Fibroblast of mammary gland (primary cell): ENCODE results near the gene ITGB1.
A peak's percentile ranks its signal among the peaks of the same experiment; 100 is the strongest.
"Not testable (repeated sequence)": the region's sequence is repeated elsewhere in the genome, so short reads cannot be mapped to it uniquely, and the experiment has no call there.

Experiments
- DNase-seq: peaks from one replicate; pipeline ENCODE4 v3.0.0-alpha.2; 2010; ENCODE audit warnings: low read depth
- H3K4me3 ChIP-seq: 2 replicates; pipeline ENCODE4 v1.5.1; 2011; ENCODE audit warnings: low read depth, mild to moderate bottlenecking, low read length, moderate library complexity; ENCODE audit not compliant: control insufficient read depth
- CTCF ChIP-seq: conservative IDR thresholded peaks from 2 replicates; pipeline ENCODE4 v1.5.1; 2011; ENCODE audit warnings: low read depth, low read length, inconsistent platforms; ENCODE audit not compliant: control insufficient read depth, insufficient read depth

The ITGB1 gene

GRCh38 chr10:32984003-32984600 lies 26.1 kb upstream of the ITGB1 start:
- no peak for TF ChIP-seq CTCF
- DNase-seq, result no peak
- no peak overlapping the region for H3K4me3 ChIP-seq

- H3K4me3 ChIP-seq, result peak overlapping the region; percentile 20
- peak; percentile 97 for DNase-seq
- no peak for TF ChIP-seq CTCF
Observed at GRCh38 chr10:32982911-32983909, 25.2 kb upstream of the ITGB1 start.

DNA sequence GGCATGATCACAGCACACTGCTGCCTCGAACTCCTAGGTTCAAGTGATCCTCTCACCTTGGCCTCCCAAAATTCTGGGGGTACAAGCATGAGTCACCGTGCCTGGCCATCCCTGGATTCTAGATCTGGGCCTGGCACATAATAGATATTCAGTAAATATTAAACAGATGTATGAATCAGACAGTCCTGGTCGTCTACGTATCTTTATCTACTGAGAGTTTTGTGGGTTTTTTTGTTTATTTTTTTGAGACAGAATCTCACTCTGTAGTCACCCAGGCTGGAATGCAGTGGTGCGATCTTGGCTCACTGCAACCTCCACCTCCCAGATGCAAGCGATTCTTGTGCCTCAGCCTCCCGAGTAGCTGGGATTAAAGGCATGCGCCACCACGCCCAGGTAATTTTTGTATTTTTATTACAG lies 24.3 kb upstream of the ITGB1 start:
- TF ChIP-seq CTCF, result no peak
- H3K4me3 ChIP-seq, result peak overlapping the region; percentile 20
- peak; percentile 94 for DNase-seq

GRCh38 chr10:32981760-32982159 lies 23.7 kb upstream of the ITGB1 start:
- no peak overlapping the region for H3K4me3 ChIP-seq
- DNase-seq, result peak; percentile 71
- TF ChIP-seq CTCF, result no peak

- TF ChIP-seq CTCF, result no peak
- peak overlapping the region; percentile 41 for H3K4me3 ChIP-seq
- peak; percentile 100 for DNase-seq
Observed at GRCh38 chr10:32980558-32981468, 22.8 kb upstream of the ITGB1 start.

- no peak for DNase-seq
- no peak for TF ChIP-seq CTCF
- H3K4me3 ChIP-seq, result no peak overlapping the region
Observed at GRCh38 chr10:32980242-32980557, 22.2 kb upstream of the ITGB1 start.

DNA sequence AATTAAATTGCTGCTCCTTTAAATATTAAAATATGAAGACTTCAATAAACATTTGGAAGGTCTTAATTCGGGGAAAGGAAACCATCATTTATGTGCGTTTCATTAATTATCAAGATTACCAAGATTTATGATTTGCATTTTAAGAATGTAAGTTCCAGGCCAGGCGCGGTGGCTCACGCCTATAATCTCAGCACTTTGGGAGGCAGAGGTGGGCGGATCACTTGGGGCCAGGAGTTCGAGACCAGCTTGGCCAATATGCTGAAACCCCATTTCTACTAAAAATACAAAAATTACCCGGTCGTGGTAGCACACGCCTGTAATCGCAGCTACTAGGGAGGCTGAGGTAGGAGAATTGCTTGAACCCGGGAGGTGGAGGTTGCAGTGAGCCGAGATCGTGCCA lies 21.7 kb upstream of the ITGB1 start:
- DNase-seq, result peak; percentile 21
- H3K4me3 ChIP-seq, result not testable (repeated sequence)
